Psoas muscle (tissue), 8 donors: Measurements from ENCODE around the gene SPATS2L. TPM values are rescaled to one million over a fixed set of nuclear protein-coding genes. Genes with fewer than 3 reads are reported as not detected.

ENCODE experiments used
- ATAC-seq, 4 donors: fragments of 200-7000 bp; cut with Tn5 transposase; one replicate each; pipeline ENCODE4 v1.9.1; 2020; ENCODE audit warnings: moderate library complexity in 3 of 4, mild to moderate bottlenecking in 2 of 4
- DNase-seq, 2 donors: peaks; one replicate each; pipeline ENCODE4 v3.0.0-alpha.2; 2020
- H3K27ac ChIP-seq: fragments of 200-600 bp; one replicate; pipeline ENCODE4 v1.8.0; 2022
- H3K27me3 ChIP-seq, 3 donors: fragments of 200-600 bp in 1 of 3; one replicate each; pipeline versions ENCODE4 v1.6.1 to v1.8.0; 2013 to 2022; ENCODE audit warnings: low read length in 2 of 3, mild to moderate bottlenecking in 2 of 3, moderate library complexity in 1 of 3; ENCODE audit not compliant: insufficient read depth in 3 of 3
- H3K36me3 ChIP-seq, 2 donors: fragments of 200-600 bp in 1 of 2; one replicate each; pipeline versions ENCODE4 v1.6.1 to v1.8.0; 2013 to 2022; ENCODE audit warnings: low read depth in 1 of 2, mild to moderate bottlenecking in 1 of 2, moderate library complexity in 1 of 2; ENCODE audit not compliant: insufficient read depth in 1 of 2
- H3K4me1 ChIP-seq: fragments of 200-600 bp; one replicate; pipeline ENCODE4 v1.8.0; 2022
- H3K4me3 ChIP-seq: fragments of 200-600 bp; one replicate; pipeline ENCODE4 v1.8.0; 2022; ENCODE audit warnings: mild to moderate bottlenecking
- H3K9me3 ChIP-seq: fragments of 200-600 bp; one replicate; pipeline ENCODE4 v1.8.0; 2022
- CTCF ChIP-seq: fragments of 200-600 bp; IDR thresholded peaks from one replicate; pipeline ENCODE4 v1.8.0; 2022; ENCODE audit warnings: antibody characterized with exemption
- WGBS, 3 donors: extraction: QIAGEN DNeasy Blood & Tissue Kit; methylation state at CpG; one replicate each; pipeline versions ENCODE4 v1.1.6 to v1.1.7; 2013; 5-methylcytosine and 5-hydroxymethylcytosine counted together
- intact Hi-C, 2 donors: fragments of 100-400 bp; cut with DNase I; formaldehyde crosslinking; loops; one replicate each; pipeline versions ENCODE4 v1.11.0 to v1.14.2; 2022
- polyA plus RNA-seq, 3 donors: library from polyadenylated mRNA; stranded (reverse); fragments of 200-250 nt; gene quantifications; one replicate each; pipeline ENCODE4 v1.2.3, GENCODE V29; 2013
- total RNA-seq, 4 donors: library from RNA; stranded (reverse); fragmentation: NEBNext Ultra II Directional in 2 of 4; extraction: Animal tissue kit (Norgen Biotek cat#: 25700) in 2 of 4; gene quantifications; one replicate each; pipeline versions ENCODE4 v1.2.1 to v1.2.4, GENCODE V29; 2021 to 2023
- donor health status: healthy with polysubstance abuse.
- donor health status: DM: no; HTN: no; CAD: no; lungs with moderate emphysema.
- donor health status: Bipolar disorder and iron deficiency.
- donor health status: healthy.
- donor health status: DM: yes; HTN: yes; CAD: no.
- donor health status: DM: no; HTN: no; CAD: no.
- donor health status: DM: no; HTN: no; CAD: no.
- donor health status: DM: yes; HTN: yes; CAD: no.

The SPATS2L gene
- total and polyA plus RNA-seq, 7 donors = 34.2 to 286 (median 60.2) TPM

- intact Hi-C loops = no loop called here
- no peak for TF ChIP-seq CTCF
- no peaks in the 10 kb centered on the region for H3K27me3 ChIP-seq
- no peaks in the 10 kb centered on the region for H3K4me1 ChIP-seq
- H3K36me3 ChIP-seq = no peaks in the 10 kb centered on the region
- H3K4me3 ChIP-seq = no peak overlapping the region
- no peak overlapping the region for H3K27ac ChIP-seq
- WGBS, 3 donors = 76 to 90% (median 80%) methylated on average over 5 of the region's 5 CpGs
- no peaks in the 10 kb centered on the region for H3K9me3 ChIP-seq
- DNase-seq = no peak
- ATAC-seq = no peak
Observed at GRCh38 chr2:200259577-200259957, 46.9 kb upstream of the SPATS2L start.

GRCh38 chr2:200262047-200262446 is 44.4 kb upstream of the SPATS2L start:
- TF ChIP-seq CTCF = no peak
- intact Hi-C loops = no loop called here

GRCh38 chr2:200263279-200263678 is 43.2 kb upstream of the SPATS2L start:
- whole genome bisulfite sequencing, 3 donors = 90 to 96% (median 91%) methylated on average over 1 of the region's 1 CpG
- intact Hi-C loops = no loop called here
- DNase-seq = no peak
- H3K9me3 ChIP-seq = no peaks in the 10 kb centered on the region
- H3K27me3 ChIP-seq = no peaks in the 10 kb centered on the region
- TF ChIP-seq CTCF = no peak
- H3K27ac ChIP-seq = no peak overlapping the region
- no peaks in the 10 kb centered on the region for H3K4me1 ChIP-seq
- H3K4me3 ChIP-seq = no peak overlapping the region
- H3K36me3 ChIP-seq = no peaks in the 10 kb centered on the region
- ATAC-seq = no peak

More at GRCh38 chr2:200262047-200262446, 44.4 kb upstream of the SPATS2L start:
- H3K4me1 ChIP-seq = no peaks in the 10 kb centered on the region
- H3K9me3 ChIP-seq = no peaks in the 10 kb centered on the region
- WGBS, 3 donors = 99 to 100% (median 100%) methylated on average over 2 of the region's 2 CpGs
- H3K27ac ChIP-seq = no peak overlapping the region
- H3K4me3 ChIP-seq = no peak overlapping the region
- DNase-seq (no peak), ATAC-seq (no peak)
- H3K36me3 ChIP-seq = no peaks in the 10 kb centered on the region
- H3K27me3 ChIP-seq = no peaks in the 10 kb centered on the region

GRCh38 chr2:200264631-200265030 is 41.9 kb upstream of the SPATS2L start:
- Histone ChIP-seq H3K27me3 (no peaks in the 10 kb centered on the region), H3K4me1 (no peaks in the 10 kb centered on the region), H3K27ac (no peak overlapping the region), H3K9me3 (no peaks in the 10 kb centered on the region), H3K4me3 (no peak overlapping the region), H3K36me3 (no peaks in the 10 kb centered on the region)
- no peak for TF ChIP-seq CTCF
- DNase-seq (no peak), ATAC-seq (no peak)
- WGBS, 3 donors = 58 to 72% (median 64%) methylated on average over 2 of the region's 2 CpGs
- intact Hi-C loops = no loop called here

- H3K4me1 ChIP-seq = no peaks in the 10 kb centered on the region
- 92 to 95% (median 93%) methylated on average over 5 of the region's 5 CpGs for WGBS, 3 donors
- no peak for TF ChIP-seq CTCF
- H3K27me3 ChIP-seq = no peaks in the 10 kb centered on the region
- intact Hi-C loops = no loop called here
- DNase-seq = no peak
- no peaks in the 10 kb centered on the region for H3K36me3 ChIP-seq
- no peak overlapping the region for H3K27ac ChIP-seq
- no peak overlapping the region for H3K4me3 ChIP-seq
- H3K9me3 ChIP-seq = no peaks in the 10 kb centered on the region
- ATAC-seq = no peak
Observed at GRCh38 chr2:200266406-200266805, 40.1 kb upstream of the SPATS2L start.
